GOT3 (cell line): ENCODE data around the gene UBAC1.
"Not testable (repeated sequence)": the region's sequence is repeated elsewhere in the genome, so short reads cannot be mapped to it uniquely, and the experiment has no call there.

Experiments
- DNase-seq: peaks from one replicate; lab custom pipeline; 2025; ENCODE audit warnings: mixed read lengths; lab: John Stamatoyannopoulos, UW

The UBAC1 gene

DNA sequence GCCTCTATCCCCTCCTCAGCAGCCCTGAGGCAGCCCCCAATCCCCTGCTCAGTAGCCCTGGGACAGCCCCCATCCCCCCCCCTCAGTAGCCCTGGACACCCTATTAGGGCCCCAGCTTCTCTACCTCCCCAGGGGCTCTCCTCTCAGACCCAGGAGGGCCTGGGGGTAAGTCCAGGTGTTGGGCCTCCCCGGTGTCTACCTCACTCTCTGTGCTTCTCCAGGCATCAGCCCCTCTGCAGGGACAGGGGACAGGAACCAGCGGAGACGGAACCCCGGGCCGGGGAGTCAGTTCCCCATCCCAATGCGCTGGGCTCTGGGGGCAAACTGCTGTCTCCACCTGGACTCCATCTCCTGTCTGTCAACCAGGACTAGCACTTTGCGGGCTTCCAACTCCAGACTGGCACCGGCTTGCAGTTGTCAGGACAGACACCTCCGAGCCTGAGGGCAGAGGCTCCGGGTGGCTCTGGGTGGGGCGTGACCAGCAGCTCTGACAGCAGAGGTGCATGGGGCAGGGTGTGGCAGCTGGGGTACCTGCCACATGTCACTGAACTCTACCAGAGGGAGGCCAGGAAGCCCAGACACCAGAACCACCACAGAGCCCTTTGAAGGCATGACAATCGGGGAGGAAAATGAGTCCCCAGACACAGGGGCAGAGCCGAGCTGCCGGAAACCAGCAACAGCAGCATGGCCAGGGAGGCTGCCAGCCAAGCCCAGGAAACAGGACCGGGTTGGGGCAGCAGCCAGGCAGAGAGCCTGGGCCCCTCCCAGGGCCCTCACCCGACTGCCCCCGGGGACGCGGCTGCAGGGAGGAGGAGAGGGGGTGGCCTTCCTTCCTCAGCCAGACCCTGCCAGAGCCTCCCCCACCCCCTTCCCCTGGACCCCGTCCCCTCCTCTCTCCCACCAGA is 17.7 kb upstream of the UBAC1 start:
- no peak for DNase-seq

DNA sequence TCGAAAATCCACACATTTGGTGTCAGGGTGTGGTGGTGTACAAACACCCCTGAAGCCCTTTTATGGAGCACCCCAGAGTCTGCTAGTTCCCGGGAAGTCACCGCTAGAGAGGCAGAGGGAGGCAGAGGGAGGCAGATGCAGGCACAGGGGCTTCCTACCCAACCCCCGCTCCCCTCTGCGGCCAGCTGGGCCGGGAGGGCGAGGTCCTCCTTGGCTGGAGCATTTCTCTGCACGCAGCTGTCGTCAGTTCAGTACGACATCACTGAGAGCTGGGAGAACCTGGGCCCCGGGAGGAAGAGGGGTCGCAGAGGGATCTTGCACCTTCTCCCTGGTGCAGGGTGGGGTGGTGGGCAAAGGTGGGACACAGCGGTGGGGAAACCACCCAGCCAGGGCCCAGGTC is 15.8 kb upstream of the UBAC1 start:
- DNase-seq = no peak

DNA sequence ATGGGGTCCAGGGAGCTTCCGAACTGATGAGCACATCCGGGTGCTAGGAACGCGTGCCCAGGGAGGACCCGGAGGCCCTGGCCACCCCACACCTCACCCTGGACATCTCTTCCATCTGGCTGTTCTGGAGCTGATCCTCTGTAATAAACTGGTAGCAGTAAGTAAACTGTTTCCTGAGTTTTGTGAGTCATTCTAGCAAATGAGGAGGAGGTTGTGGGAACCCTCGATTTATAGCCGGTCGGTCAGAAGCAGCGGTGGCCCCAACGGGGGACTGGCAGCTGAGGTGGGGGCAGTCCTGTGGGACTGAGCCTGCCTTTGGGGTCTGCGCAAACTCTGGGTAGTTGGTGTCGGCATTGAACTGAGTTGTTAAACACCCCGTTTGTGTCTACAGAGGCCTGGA is 15.4 kb upstream of the UBAC1 start:
- DNase-seq = no peak

DNA sequence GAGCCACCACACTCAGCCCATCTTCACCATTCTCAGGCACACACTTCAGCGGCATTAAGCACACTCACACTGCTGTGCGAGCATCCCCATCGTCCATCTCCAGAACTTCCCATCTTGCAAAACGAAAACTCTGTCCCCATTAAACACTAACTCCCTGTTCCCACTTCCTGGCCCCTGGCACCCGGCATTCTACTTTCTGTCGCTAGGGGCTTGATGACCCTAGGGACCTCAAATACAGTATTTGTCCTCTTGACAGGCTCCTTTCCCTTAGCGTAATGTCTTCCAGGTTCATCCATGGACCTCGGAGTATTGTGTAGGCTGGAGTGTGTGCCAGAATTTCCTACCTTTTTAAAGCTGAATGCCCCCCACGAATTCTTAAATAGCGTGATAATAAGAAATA is 14.7 kb upstream of the UBAC1 start:
- DNase-seq = no peak

DNA sequence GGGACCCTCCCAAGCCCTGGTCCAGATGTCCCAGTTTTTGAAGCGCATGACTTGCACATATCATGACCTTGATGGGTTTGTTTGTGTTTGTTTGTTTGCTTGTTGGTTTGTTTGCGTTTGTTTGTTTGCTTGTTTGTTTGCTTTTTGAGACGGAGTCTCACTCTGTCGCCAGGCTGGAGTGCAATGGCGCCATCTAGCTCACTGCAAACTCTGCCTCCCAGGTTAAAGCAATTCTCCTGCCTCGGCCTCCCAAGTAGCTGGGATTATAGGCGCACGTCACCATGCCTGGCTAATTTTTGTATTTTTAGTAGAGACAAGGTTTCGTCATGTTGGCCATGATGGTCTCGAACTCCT is 13.0 kb upstream of the UBAC1 start:
- DNase-seq = no peak

DNA sequence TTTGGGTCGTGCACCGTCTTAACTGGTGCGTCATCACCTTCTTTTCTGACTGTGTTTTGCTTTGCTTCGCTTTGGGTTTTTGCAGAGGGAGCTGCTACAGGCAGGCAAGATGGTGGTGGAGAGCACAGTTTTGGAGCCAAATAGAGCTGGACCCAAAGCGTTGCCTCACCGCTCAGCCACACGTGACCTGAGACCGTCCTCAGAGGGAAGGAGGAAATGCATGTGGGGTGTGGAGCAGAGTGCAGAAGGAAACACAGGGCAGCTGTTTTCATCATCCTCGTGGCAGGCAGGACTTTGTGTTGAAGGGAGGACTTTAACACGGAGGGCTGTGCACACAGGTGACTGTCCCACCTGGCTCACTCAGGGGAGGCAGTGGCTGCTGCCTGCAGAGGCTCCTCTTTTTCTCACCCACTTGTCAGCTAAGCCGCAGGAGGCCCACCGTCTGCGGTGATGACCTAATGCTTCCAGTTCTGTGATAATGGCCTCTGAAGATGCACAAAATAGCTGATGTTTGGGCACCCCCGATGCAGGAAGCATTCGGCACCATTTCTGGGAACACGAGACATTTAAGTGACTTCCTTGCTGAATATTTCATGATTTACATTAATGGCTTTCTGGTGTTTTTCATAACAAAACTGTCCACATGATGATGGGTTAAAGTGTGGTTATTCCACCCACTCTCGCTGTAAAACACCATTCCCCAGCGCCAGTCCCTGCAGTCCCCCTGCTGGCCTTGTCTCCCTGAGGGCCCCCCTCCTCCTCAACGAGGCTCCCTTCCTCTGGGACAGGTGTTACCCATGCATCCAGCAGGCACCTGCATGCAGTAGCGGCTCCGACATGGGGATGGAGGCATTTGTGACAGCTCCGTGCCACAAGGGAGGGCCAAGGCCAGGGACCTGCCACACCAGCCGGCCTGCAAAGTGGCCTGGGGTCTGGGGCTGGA is 12.4 kb upstream of the UBAC1 start:
- no peak for DNase-seq

DNA sequence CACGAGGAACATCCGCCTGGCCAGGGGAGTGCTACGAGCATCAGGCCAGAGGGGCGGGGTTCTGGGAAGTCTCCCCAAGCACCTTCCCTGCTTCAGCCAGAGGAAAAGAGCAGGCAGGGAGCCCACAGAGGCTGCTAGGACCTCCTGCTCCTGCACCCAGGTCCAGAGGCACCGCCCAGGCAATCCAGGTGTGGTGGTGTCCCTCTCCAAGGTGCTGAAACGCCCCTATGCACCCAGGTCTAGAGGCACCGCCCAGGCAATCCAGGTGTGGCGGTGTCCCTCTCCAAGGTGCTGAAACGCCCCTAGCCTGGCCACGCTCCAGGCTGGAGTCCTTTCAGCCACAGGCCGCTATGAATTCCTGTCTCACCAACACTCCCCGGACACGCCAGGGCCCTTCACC is 10.7 kb upstream of the UBAC1 start:
- no peak for DNase-seq

DNA sequence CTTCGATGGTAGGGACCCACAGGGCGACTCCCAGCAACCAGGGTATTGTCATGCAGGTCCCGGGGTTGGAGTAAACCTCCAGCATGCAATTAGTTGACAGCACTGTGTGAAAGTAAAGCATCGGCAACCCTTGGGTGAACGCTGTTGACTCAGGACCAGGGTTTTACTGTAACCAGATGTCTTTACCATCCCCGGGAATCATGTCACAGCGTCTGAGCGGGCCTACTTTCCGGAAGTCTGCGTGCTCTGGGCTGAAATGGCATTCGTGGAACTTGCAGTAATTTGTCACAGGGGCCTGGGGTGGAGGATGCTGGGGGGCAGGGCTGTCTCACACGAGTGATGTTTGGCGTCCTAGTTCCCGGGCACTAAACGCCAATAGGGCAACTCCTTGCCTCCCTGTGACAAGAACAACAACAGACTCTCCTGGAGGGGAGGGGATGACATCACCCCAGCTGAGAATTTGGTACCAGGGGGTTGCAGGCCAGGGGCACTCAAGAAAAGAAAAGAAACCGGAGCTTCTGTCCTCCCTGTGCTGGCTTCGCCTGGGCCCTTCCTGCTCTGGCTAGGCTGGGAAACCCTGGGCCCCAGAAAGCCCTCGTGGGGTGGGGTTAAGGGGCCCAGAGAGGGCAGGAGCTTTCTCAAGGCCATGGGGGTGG is 10.1 kb upstream of the UBAC1 start:
- no peak for DNase-seq

DNA sequence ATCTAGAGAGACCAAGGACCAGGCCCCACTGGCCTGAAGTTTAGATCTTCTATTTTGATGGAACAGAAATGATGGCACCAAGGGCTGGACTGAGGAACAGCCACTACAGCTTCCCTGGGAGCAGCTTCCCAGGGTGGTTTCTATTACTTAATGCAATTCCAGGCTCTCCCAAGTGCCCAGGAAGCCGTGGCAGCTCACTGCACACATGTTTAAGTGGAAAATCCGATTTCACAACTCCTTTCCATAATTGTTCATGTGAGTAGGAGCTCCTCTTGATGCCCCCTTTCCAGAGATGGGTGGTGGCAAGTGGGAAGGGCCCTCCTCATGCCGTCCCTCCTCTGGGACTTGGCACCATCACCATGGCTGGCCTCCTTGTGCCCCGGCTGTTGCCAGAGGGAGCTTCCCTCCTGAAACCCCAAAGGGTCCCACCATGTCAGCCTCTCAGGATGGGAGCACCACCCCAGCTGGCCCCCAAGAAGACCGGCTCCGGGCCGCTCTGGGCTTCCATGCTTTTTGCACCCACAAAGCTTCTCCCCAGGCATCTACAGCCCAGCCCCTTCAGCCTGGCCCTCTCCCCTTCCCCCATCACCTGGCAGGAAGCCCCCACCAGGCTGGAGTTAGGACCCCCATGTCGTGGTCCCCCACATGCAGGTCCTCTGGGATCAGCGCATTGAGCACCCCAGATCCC is 9.1 kb upstream of the UBAC1 start:
- DNase-seq = no peak

DNA sequence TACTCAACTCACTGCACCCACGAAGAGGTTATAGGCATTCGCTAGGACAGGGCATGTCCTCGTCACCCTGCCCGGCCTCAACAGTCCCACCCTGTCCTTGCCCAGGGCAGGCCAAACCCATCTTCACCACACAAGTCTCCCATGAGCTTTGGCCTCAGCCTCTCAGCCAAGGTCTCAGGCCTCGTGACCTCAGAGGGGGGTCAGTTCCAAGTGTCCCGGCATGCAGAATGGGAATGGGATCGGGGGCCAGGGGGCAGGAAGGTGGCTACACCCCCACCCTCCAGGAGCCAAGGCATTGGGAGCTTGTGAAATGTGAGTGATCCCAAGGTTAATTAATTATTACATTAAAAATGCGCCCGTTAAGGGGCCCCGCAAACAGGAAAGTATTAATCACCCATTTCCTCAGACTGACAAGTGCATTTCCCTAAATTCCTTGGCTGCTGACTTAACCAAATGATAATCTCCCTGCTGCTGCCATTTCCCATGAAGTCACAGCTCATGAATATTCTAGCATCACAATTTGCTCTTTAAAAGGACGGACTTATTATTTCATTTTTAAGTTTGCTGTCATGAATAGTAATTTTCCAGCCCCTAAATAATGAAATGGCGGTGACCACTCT is 8.0 kb upstream of the UBAC1 start:
- no peak for DNase-seq

DNA sequence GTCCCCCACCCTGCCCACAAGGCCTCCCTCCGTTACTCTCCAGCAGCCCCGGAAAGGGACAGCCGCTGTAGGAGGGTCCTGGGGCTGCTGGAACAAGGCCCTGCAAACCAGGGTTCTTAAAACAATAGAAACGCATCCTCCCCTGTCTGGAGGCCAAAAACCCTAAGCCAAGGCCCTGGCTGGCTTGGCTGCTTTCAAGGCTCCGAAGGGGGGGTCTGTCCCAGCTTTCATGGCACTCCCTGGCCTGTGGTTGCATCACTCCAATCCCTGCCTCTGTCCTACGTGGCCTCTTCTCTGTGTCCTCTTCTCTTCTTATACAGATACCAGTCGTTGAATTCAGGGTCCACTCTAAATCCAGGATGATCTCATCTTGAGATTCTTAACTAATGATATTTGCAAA is 7.4 kb upstream of the UBAC1 start:
- DNase-seq = no peak

DNA sequence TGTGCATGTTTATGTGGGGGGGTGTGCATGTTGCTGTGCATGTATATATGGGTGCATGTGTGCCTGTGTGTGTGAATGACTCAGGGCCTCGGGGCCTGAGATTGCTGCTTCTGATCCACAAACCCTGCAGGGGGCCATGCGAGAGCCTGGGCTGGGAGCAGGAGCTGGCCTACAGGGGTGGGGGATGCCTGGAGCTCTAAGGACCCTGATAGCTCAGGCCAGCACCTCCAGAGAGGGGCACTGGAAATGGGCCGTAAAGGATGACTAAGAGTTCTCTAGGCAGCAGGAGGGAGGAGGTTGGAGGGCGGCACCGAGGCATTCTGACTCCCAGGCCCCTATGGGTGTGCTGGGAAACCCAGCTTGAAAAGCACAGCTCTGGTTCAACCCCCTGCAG is 6.9 kb upstream of the UBAC1 start:
- DNase-seq = no peak

DNA sequence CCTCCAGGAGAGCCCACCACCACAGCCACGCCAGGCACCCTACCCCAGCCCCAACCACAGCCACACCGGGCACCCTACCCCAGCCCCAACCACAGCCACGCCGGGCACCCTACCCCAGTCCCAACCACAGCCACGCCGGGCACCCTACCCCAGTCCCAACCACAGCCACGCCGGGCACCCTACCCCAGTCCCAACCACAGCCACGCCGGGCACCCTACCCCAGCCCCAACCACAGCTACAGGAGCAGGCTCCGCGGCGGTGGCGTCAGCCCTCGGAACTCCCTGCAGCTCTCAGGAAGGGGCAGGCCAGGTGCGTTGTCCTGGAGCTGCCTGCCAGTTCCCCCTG is 5.7 kb upstream of the UBAC1 start:
- not testable (repeated sequence) for DNase-seq

DNA sequence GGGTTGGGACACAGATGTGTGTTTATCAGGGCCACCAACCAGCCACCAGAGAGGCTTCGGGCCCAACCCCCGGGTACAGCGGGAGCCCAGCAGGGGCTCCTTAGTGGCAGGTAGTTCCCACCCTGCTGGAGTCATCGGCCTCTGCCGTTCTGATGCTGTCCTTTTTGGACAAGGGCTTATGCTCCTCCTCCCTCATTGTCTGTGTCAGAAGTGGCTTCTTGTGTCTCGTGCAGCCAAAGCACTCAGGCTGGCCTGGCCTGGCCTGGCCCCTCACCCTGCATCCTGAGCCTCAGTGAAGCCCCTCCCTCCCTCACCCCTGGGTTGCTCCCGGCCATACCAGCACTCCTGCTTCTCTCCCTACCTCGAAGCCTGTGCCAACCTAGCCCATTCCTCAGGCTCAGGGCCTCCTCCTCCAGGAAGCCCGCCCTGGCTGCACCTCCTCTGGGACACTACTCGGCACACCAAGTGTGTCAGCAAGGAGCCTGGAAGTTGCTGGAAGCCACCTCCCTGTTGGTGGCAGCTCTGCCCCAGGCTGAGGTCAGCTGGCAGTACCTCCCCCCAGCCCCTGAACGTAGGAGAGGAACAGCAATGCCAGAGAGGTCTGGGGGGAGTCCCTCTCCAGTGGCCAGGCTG is 4.1 kb upstream of the UBAC1 start:
- no peak for DNase-seq

DNA sequence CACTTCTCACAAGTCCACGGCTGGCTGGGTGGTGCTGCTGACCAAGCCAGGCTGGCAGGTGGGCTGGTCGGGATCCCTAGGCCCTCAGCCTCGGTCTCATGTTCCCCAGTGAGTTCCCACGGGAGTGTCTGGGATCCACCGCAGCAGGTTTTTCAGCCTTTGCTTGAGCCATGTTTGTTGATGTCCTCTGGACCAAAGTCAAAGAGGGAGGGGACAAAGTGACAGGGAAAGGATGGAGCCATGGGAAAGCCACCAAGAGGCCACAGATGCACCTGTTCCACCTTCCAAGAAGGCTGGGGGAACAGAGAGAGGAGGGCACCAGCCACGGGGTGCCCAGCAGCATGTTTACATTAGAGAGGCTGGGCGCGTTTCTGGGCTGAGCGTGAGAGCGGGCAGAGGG is 2.8 kb upstream of the UBAC1 start:
- no peak for DNase-seq

DNA sequence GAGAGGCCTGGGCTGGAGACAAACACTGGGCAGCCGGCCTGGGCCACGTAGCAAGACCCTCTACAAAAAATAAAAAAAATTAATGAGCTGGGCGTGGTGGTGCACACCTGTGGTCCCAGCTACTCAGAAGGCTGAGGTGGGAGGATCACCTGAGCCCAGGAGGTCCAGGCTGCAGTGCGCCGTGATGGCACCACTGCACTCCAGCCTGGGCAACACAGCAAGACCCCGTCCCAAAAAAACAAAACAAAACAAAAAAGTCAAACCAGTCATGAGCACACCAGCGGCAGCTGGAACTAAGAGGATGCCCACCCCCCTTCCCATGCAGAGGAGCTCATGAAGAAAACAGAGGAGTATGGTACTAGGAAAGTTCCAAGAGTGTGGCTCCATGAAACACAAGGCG is 2.2 kb upstream of the UBAC1 start:
- no peak for DNase-seq

DNA sequence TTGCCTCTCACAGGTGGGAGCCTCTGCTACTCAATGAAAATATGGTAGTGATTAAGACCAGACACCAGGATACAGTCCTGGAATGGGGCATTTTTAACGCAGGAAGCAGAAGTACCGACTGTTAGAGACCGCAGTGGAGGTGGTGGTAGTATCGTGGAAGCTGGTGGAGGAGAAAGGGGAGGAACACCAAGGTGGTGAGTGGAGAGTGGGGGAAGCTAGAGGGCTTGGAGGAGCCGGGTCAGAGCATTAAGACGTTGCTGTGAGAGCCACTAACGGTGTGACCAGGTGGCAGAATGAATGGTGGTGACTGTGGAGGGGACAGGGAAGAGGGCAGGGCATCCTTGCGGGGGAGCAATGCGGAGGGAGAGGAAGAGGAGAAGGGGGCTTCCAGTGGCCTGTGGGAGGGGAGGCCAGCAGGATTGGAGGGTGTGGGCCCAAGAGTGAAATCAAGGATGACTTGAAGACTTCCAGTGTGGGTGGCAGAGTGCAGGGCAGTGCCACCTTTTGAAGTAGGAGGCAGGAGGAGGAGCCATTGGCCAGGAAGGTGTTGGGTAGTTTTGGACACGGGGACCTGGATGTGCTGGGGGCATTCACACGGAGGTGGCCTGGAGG is 1.6 kb upstream of the UBAC1 start:
- no peak for DNase-seq

DNA sequence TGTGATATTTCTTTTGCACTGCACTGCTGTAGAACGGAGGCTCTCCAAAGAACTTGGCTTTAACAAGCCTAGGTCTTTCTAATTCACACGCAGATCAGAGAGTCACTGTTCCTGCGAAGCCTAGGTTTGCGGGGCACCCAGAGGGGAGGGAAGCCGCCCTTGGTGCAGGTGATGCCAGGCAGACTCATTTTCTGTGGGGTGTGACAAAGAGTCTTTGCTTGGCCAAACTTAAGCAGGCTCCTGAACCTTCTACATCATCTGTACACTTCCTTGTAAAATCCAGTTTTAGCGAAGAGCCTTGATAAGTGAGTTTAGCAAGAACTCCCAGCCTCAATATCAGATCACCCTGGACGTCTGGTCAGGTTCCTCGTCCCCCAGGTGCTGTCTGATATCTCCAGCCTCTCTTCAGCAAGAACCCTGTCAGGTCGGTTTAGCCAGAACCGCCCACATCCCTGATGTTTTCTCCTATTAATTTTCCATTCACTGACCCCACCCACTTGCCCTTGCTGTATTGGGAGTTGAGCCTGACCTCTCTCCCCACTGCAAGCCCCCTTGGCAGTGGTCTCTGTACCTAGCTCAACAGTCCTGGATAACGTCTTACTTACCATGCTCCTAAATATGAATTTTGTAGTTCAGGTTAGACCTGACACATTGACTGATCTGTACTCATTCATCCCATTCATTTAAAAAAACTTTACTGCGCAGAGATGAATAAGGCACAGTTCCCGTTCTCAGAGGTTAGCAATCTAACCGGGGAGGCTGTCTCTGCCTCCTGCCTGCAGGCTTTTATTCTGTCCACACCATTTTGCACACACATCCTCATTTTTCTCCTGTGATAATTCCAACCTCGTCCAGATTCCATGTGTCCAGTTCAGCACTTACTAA is 880 bp upstream of the UBAC1 start:
- DNase-seq = no peak

DNA sequence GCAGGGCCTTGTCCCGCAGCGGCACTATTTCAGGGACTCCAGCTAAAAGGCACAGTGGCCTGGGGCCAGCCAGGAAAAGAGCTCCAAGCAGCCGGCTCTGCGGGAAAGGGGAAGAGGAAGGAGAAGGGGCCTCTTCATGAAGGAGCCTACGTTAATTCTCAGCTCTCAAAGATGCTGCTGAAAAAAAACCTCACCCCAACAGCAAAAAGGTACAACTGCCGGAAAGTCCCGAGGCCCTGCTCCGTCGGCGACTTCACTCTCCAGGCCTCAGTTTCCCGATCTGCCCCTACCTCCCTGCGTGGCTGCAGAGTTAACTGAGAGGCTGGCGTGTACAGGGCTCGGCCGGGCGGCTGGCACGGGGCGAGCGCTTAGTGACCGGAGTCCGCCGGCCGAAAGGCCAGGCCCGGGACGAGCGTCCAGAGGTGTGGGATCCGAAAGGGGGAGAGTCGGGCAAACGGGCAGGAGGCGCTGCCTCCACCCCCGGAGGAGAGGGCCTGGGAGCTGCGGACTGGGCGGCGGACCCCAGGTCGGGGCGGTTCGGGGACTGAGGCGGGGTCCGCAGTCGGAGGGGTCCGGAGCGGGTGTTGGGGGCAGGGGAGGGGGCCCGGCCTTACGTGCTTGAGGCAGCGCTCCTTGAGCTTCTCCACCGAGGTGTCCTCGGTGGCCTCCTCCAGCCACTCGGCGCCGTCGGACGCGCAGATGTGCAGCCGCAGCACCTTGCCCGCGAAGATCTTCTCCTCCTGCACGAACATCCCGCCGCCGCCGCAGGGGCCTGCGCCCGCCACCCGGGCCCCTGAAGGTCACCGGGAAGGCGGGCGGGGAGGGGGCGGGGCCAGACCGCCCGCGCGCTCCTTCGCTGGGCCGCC is 529 bp downstream of the UBAC1 start:
- no peak for DNase-seq
